GM21717 (cell line): Measurements from ENCODE around the gene TPRG1L.
"Not testable (repeated sequence)": the region's sequence is repeated elsewhere in the genome, so short reads cannot be mapped to it uniquely, and the experiment has no call there.

ENCODE experiments used
- ATAC-seq: cut with Tn5 transposase; IDR thresholded peaks from one replicate; pipeline ENCODE4 v1.9.1; 2021; ENCODE audit warnings: mild to moderate bottlenecking, moderate library complexity; ENCODE audit not compliant: unreplicated experiment

Gene TPRG1L

DNA sequence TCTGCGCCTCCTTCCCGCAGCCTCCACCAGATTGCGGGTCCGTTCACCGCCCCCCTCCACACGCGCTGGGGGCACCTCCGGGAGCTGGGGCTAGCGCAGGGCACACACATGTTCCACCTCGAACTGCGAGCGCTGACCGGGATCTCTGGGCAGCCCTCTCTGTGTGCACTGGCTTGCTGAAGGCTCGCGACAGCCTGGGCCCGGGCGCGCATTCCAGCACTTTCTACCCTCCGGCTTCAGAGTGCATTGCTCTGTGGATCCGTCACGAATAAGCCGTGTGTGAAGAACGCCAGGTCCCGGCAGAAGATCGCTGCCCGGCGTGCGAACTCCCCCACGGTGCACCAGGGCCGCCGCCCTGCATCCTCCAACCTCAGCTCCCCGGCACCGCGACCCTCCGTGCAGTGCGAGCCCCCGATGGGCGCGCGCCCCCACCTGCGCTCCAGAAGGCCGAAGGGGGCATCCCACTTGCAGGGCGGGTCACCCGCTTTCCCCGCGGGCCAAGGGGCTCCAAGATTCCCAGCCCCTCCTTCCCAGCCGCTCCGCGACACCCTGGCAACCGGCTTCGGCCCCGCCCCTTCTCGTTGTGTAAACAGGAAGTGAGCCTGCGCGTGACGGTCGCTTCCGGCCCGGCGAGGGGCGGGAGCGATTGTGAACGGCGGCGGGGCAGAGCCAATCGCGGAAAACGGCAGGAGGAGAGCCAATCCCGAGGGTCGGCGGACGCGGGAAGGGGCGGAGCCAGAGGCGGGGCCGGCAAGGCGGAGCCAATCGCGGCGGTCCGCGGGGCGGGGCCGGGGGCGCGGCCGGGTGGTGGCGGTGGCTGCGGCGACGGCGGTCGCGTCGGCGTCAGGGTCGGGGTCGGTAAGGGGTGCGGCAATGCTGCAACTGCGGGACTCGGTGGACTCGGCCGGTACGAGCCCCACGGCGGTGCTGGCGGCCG is at the start of gene TPRG1L:
Gene TPRG1L (plus strand): TSS at position 816 of the 937 bp plus-strand sequence. CDS start 58 bp downstream, at position 874.
- peak; percentile 89 for ATAC-seq

DNA sequence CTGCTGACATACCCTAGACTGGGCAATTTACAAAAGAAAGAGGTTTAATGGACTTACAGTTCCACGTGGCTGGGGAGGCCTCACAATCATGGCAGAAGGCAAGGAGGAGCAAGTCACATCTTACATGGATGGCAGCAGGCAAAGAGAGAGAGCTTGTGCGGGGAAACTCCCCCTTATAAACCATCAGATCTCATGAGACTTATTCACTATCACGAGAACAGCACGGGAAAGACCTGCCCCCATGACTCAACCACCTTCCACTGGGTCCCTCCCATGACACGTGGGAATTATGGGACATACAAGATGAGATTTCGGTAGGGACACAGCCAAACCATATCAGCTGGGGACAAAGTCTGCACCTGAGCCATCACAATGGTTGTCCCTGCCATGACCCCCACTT is 49.3 kb upstream of the TPRG1L start:
- ATAC-seq = not testable (repeated sequence)

- ATAC-seq = no peak
Measured at GRCh38 chr1:3575993-3576392, 48.8 kb upstream of the TPRG1L start.

DNA sequence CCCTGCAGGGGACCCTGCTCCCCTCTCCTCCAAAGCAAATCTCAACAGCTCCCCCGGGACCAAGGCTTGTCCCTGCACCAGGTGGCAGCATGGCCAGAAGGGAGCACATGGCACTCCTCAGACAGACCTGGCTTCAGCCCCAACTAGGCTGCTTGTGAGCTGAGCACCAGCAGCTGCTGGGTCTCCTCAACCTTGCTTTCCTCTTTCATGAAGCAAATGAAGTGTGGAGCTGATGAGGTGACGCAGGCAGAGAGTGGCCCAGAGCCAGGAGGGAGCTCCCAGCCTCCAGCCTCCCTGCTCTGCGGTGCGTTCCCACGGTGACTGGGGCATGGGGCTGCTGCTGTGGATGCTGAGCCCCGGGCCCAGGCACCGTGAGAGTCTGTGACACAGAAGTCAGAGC is 47.5 kb upstream of the TPRG1L start:
- no peak for ATAC-seq

- no peak for ATAC-seq
Measured at GRCh38 chr1:3577711-3578432, 46.9 kb upstream of the TPRG1L start.

DNA sequence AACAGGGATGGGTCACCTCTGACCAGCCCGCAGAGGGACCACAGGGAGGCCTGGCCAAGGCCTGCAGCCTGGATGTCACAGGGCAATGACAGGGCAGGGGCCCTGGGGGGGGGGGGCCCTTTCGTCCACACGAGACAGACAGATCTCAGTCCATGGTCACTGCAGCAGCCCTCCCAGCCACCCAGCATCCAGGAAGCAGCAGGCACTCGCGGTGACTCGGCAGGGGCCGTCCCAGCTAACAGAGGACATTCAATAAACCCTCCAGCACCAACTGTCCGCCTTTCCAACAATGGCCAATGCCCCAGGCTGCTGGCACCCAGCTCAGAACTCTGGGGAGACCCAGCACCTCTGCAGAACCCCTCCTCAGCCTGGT is 46.4 kb upstream of the TPRG1L start:
- no peak for ATAC-seq

- ATAC-seq = no peak
Measured at GRCh38 chr1:3578906-3579305, 45.9 kb upstream of the TPRG1L start.

GRCh38 chr1:3579626-3580025 is 45.2 kb upstream of the TPRG1L start:
- no peak for ATAC-seq

- no peak for ATAC-seq
Measured at GRCh38 chr1:3580231-3580630, 44.6 kb upstream of the TPRG1L start.

DNA sequence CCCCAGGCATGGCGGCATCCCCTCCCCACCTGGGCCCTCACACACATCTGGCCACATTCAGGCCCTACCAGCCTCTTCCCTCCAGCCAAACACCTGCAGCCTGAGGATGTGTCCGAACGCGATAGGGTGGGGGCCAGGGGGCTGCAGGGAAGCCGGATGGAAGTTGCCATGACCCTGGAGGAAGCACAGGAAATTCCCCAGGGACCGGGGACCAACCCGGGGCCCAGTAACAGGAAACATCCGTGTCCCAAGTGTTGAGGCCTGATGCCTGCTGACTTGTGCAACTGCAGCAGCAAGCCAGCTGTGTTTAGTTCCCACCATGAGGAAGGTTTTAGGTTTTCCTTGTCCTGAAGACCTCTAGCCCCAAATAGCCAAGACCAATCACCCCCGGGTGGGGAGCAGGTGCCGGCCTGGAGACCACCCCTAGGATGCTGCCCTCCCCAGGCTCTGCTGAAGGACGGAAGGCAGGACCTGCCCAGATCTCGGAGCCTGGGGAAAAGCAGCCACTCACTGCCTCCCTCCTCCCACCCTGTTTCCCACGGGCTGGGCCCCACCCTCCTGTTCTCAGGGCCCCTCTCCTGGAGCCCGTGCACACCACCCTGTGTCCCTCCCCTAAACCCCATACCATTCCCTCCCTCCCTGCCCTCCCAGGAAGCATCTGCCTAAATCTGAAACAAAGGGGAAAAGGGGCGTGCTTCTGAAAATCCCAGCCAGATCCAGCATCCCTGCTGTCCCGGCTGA is 43.3 kb upstream of the TPRG1L start:
- ATAC-seq = no peak

DNA sequence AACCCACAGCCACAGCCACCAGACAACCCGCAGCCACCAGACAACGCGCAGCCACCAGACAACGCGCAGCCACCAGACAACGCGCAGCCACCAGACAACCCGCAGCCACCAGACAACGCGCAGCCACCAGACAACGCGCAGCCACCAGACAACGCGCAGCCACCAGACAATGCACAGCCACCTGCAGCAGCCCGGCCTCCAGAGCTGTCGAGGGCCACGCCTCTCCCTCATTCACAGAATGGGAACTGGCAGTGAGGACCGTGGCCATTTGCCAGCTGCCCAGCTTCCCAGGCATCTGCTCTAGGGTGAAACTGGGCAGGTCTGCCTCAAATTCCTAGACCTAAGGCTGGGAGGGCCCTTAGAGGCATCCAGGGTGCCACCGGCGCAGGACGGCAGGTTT is 41.1 kb upstream of the TPRG1L start:
- ATAC-seq = not testable (repeated sequence)

DNA sequence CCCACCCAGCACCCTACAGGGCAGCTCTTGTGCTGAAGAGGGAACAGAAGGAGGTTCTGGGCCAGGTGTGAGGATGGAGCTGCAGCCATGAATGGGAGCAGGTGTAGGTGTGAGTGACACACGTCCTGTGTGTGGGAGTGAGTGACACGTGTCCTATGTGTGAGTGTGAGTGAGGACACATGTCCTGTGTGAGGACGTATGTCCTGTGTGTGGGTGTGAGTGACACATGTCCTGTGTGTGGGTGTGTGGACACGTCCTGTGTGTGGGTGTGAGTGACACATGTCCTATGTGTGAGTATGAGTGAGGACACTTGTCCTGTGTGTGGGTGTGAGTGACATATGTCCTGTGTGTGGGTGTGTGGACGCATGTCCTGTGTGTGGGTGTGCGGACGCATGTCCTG is 39.9 kb upstream of the TPRG1L start:
- ATAC-seq = no peak

DNA sequence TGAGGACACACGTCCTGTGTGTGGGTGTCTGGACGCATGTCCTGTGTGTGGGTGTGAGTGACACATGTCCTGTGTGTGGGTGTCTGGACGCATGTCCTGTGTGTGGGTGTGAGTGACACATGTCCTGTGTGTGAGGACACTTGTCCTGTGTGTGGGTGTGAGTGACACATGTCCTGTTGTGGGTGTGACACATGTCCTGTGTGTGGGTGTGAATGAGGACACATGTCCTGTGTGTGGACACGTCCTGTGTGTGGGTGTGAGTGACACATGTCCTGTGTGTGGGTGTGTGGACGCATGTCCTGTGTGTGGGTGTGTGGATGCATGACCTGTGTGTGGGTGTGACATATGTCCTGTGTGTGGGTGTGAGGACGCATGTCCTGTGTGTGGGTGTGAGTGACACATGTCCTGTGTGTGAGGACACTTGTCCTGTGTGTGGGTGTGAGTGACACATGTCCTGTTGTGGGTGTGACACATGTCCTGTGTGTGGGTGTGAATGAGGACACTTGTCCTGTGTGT is 39.4 kb upstream of the TPRG1L start:
- not testable (repeated sequence) for ATAC-seq

- ATAC-seq = no peak
Measured at GRCh38 chr1:3585940-3586568, 38.8 kb upstream of the TPRG1L start.

DNA sequence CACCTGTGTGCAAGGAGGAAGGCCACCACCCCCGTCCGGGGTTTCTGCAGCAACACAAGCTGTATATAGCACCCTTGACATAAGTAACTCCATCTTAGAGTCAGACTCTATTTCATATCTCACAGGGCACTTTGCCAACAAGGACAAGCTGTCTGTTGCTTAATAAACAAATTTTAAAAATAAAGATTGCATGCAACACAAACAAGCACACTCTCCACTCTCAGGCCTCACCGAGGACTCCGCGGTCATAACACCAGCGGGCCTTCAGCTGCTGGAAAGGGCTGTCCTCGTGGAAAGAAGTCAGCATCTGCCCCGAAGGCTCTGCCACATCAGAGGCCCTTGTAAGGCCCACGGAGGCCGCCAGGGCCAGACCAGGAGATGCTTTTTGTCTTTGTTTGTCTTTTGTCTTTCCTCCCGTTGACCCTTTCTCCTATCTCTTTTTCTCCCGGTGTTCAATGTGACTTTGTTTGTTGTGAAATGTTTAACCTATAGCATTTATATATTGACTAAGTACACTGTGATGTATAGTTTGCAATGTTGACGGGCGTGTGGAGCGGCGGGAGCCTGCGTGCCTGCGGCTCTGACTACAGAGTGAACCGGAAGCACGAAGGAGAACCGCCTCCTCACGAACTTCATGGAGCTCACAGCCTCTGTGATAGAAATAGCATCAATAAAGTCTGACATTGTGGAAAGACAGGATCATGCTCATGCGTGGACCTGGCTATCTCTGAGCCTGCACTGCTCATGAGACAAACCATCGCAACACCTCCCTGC is 37.6 kb upstream of the TPRG1L start:
- no peak for ATAC-seq

DNA sequence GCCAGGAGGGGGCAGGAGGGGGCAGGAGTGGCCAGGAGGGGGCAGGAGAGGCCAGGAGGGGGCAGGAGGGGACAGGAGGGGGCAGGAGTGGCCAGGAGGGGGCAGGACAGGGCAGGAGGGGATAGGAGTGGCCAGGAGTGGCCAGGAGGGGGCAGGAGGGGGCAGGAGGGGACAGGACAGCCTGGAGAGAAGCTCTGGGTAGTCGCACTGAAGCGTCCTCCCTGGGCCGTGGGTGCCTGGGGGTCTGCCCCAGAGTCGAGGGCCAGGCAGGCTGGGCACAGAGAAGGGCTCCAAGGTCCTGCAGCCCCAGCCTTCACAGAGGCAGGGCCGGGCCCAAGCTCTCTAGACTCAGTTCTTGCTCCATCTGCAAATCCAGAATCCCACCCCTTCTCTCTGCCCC is 36.4 kb upstream of the TPRG1L start:
- ATAC-seq = no peak

DNA sequence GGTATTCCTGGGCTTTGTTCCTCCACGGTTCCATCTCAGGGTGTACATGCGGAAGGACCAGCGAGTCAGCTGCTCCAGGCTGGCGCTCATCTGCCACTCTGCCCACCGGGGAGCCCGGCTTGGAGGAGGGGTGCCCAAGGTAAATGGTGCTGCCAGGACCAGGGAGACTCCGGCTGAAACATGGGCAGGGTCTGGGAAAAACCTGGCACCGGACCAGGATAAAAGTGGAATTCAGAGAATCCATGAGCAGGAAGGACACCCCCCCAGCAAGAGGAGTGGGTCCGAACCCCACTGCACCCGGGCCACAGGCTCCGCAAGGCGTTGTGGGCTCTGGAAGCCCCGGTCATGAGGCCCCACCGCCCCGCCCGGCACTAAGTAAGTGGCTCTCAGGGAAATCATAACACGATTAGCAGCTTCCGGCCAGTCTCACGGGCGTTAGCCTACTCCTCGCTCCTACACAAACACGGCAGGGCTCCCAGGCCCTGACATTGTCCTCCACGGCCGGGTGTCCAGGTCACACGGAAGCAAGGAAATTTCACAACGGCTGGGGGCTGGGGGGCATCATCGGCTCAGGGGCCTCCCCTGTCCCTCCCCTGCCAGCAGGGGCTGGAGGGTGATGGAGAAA is 34.6 kb upstream of the TPRG1L start:
- no peak for ATAC-seq

DNA sequence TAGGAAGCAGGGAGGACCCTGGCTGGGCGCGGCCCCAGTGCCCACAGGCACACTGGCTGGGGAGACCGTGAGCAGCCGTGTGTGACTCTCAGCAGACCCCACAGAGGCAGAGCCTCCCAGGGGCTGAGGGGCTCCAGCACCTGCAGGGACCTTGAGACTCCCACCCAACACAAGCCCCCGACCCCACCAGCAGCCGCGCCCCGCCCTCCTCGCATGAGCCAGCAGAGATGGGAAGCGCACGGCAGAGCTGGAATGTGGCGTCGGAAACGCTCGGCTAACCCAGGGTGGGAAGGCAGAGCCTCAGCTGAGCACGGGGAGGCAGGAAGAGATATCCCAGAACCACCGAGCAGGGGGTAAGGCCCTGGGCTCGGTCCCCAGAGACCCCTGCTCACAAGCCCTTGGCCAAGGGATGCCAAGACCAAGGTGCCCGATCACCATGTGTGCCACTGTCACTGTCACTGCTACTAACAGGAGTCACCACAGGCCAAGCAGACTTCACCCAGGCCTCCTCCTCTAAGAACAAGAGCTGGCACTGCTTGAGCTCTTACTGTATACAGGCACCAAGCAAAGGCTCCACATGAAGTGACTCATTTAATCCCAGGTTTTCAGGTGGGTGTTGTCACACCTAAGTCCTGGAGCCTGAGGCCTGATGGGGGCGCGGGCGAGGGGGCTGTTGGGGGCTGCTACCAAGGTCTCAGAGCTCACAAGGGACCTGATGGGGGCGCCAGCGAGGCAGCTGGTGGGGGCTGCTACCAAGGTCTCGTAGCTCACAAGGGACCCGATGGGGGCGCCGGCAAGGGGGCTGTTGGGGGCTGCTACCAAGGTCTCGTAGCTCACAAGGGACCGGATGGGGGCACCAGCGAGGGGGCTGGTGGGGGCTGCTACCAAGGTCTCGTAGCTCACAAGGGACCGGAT is 33.6 kb upstream of the TPRG1L start:
- no peak for ATAC-seq
